ENCODE data around the gene RTN4RL2. TPM values are rescaled to one million over a fixed set of nuclear protein-coding genes. Genes with fewer than 3 reads are reported as not detected.
A peak's percentile ranks its signal among the peaks of the same experiment; 100 is the strongest.

The RTN4RL2 gene
- total and polyA plus RNA-seq, 9 of the 15 experiments (the other 6 are each of a cell fraction or from before 2014, with no cell fraction given) = 0.06 to 1.9 (median 0.34) TPM; not detected in 4

GRCh38 chr11:57459164-57460021 is 935 bp upstream of the RTN4RL2 start (continued):
- no peak for TF ChIP-seq FOXP4 (CRISPR knock-in tag; IDR thresholded peaks at IDR 0.05; ENCODE audit: borderline replicate concordance)
- peak; percentile 12; the same call in 1 of the 2 replicates for TF ChIP-seq ZNF316 (IDR thresholded peaks at IDR 0.05)
- no peak for TF ChIP-seq ZNF174 (CRISPR knock-in tag; IDR thresholded peaks at IDR 0.05)
- no peak for TF ChIP-seq ZMIZ1 (IDR thresholded peaks at IDR 0.05; ENCODE audit: low read depth in 2 of 2, low read length in 2 of 2)
- TF ChIP-seq ZNF766 (CRISPR knock-in tag; conservative IDR thresholded peaks at IDR 0.05) = no peak
- TF ChIP-seq DACH1 (IDR thresholded peaks at IDR 0.05; ENCODE audit: partially characterized antibody) = no peak
- peak; percentile 70 to 81 for TF ChIP-seq E2F6 (IDR thresholded peaks at IDR 0.05; ENCODE audit: borderline replicate concordance in 1 of 2, extremely low read depth in 1 of 2, insufficient read depth in 1 of 2, insufficient read length in 1 of 2, low read depth in 1 of 2, low read length in 1 of 2, poor library complexity in 1 of 2, severe bottlenecking in 1 of 2)
- no peak for TF ChIP-seq ILF3 (IDR thresholded peaks at IDR 0.05; ENCODE audit: borderline replicate concordance)
- TF ChIP-seq HDAC1 (IDR thresholded peaks at IDR 0.05) = no peak
- TF ChIP-seq CTBP1 (IDR thresholded peaks at IDR 0.05; ENCODE audit: borderline replicate concordance) = peak; percentile 13; the same call in 1 of the 2 replicates
- no peak for TF ChIP-seq SAFB (IDR thresholded peaks at IDR 0.05; ENCODE audit: borderline replicate concordance, low read depth, low read length)
- no peak for TF ChIP-seq GTF3C2 (IDR thresholded peaks at IDR 0.05; ENCODE audit: borderline replicate concordance, extremely low read depth, insufficient read length)
- TF ChIP-seq HMG20A (CRISPR knock-in tag; conservative IDR thresholded peaks at IDR 0.05) = no peak
- TF ChIP-seq MEIS2 (IDR thresholded peaks at IDR 0.05; ENCODE audit: partially characterized antibody) = no peak
- no peak for TF ChIP-seq POU5F1 (IDR thresholded peaks at IDR 0.05; ENCODE audit: borderline replicate concordance, low read depth, low read length, partially characterized antibody)
- TF ChIP-seq SMC3 (conservative IDR thresholded peaks at IDR 0.05; ENCODE audit: insufficient read depth, low read depth, low read length) = no peak
